ENCODE measurements around the gene SUFU.

SUFU gene

DNA sequence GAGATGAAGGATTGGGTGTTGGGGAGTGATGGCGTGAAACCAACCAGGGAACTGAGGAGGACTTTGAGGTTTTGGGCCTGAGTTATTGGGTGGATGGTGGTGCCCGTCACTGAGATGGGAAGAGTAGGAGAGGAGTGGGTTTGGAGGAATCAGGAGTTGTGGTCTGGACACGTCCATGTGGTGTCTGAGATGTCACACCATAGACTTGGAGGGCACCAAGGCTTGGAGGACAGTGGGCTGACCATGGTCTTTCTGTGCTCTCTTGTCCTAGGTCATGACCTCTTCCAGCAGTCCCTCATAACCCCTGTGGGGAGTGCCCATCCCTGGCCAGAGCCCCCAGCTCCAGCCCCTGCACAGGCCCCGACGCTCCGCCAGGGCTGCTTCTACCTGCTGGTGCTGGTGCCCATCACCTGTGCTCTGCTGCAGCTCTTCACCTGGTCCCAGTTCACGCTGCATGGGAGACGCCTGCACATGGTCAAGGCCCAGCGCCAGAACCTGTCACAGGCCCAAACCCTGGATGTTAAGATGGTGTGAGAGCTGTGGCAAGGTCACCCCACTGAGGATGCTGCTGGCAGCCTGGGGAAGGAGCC, 28.2 kb upstream of the SUFU start:
- no peak for ATAC-seq (ENCODE audit: insufficient read depth, low read depth)

DNA sequence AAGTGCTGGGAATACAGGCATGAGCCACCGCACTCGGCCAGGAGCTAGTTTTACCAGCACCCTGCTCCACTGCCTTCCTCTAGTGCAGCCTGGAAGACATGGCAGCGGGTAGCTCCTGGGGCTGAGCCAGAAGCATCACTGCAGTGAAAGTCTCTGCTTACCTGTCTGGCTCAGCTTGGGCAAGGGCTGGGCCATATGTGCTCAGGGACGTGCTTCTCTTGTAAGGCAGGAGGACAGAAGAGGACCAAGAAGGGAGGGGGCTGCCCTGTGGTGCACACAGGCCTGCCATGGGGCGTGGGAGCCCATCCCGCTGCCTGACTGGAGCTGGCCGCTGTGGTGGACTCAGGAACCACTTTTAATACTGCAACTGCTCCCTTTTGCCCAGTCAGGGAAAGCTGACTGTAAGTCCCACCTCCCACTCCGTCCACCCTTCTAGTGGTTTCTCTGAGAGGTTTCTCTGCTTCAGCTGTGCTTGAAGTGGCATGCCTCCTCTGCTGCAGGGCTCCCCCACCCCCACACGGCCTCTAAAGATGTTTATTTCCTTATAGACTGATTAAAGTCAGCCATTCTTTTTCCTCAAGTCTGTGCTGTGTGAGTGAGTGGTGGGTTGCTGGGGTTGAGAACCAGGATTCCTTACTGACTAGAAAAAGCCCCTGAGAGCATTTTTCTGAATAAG, 27.2 kb upstream of the SUFU start:
- H4K20me1 ChIP-seq (ENCODE audit: insufficient read depth, low read length) = peaks cover 19% of the 10 kb centered on the region
- no peak overlapping the region for H3K4me3 ChIP-seq (ENCODE audit: low read depth in 1 of 2, low read length in 2 of 2)
- TF ChIP-seq, protein P1, sequence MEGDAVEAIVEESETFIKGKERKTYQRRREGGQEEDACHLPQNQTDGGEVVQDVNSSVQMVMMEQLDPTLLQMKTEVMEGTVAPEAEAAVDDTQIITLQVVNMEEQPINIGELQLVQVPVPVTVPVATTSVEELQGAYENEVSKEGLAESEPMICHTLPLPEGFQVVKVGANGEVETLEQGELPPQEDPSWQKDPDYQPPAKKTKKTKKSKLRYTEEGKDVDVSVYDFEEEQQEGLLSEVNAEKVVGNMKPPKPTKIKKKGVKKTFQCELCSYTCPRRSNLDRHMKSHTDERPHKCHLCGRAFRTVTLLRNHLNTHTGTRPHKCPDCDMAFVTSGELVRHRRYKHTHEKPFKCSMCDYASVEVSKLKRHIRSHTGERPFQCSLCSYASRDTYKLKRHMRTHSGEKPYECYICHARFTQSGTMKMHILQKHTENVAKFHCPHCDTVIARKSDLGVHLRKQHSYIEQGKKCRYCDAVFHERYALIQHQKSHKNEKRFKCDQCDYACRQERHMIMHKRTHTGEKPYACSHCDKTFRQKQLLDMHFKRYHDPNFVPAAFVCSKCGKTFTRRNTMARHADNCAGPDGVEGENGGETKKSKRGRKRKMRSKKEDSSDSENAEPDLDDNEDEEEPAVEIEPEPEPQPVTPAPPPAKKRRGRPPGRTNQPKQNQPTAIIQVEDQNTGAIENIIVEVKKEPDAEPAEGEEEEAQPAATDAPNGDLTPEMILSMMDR (IDR thresholded peaks at IDR 0.05; ENCODE audit: borderline replicate concordance, extremely low read depth, low read length, poor library complexity, severe bottlenecking) = no peak
- TF ChIP-seq EZH2 (IDR thresholded peaks at IDR 0.05; ENCODE audit: borderline replicate concordance, low read depth, low read length, severe bottlenecking) = no peak
- H2AFZ ChIP-seq (ENCODE audit: low read depth, low read length) = no peak overlapping the region
- no peak for DNase-seq
- H3K36me3 ChIP-seq (ENCODE audit: insufficient read depth, low read length) = peaks cover 52% of the 10 kb centered on the region
- H3K9me3 ChIP-seq (ENCODE audit: insufficient read depth, low read length, severe bottlenecking) = no peaks in the 10 kb centered on the region
- no peak overlapping the region for H3K9ac ChIP-seq (ENCODE audit: low read depth, low read length)
- H3K4me1 ChIP-seq (ENCODE audit: insufficient read depth, low read length) = no peaks in the 10 kb centered on the region
- no peaks in the 10 kb centered on the region for H3K27me3 ChIP-seq (ENCODE audit: insufficient read depth, low read length, poor library complexity)
- H3K27ac ChIP-seq (ENCODE audit: low read length) = no peak overlapping the region
- H3K79me2 ChIP-seq (ENCODE audit: insufficient read depth, low read length) = no peaks in the 10 kb centered on the region
- no peak overlapping the region for H3K4me2 ChIP-seq (ENCODE audit: insufficient read depth, low read length)
- no peak for ATAC-seq (ENCODE audit: insufficient read depth, low read depth)

More for the DNA sequence above, 28.2 kb upstream of the SUFU start:
- Histone ChIP-seq H3K9ac (ENCODE audit: low read depth, low read length) (no peak overlapping the region), H2AFZ (ENCODE audit: low read depth, low read length) (no peak overlapping the region), H3K27ac (ENCODE audit: low read length) (no peak overlapping the region), H3K4me1 (ENCODE audit: insufficient read depth, low read length) (no peaks in the 10 kb centered on the region), H3K79me2 (ENCODE audit: insufficient read depth, low read length) (no peaks in the 10 kb centered on the region), H3K9me3 (ENCODE audit: insufficient read depth, low read length, severe bottlenecking) (no peaks in the 10 kb centered on the region), H4K20me1 (ENCODE audit: insufficient read depth, low read length) (peaks cover 12% of the 10 kb centered on the region), H3K4me2 (ENCODE audit: insufficient read depth, low read length) (no peak overlapping the region), H3K36me3 (ENCODE audit: insufficient read depth, low read length) (peaks cover 45% of the 10 kb centered on the region), H3K4me3 (ENCODE audit: low read depth in 1 of 2, low read length in 2 of 2) (no peak overlapping the region), H3K27me3 (ENCODE audit: insufficient read depth, low read length, poor library complexity) (no peaks in the 10 kb centered on the region)
- no peak for TF ChIP-seq EZH2 (IDR thresholded peaks at IDR 0.05; ENCODE audit: borderline replicate concordance, low read depth, low read length, severe bottlenecking)
- TF ChIP-seq, protein P1 (IDR thresholded peaks at IDR 0.05; ENCODE audit: borderline replicate concordance, extremely low read depth, low read length, poor library complexity, severe bottlenecking) = no peak
- no peak for DNase-seq

DNA sequence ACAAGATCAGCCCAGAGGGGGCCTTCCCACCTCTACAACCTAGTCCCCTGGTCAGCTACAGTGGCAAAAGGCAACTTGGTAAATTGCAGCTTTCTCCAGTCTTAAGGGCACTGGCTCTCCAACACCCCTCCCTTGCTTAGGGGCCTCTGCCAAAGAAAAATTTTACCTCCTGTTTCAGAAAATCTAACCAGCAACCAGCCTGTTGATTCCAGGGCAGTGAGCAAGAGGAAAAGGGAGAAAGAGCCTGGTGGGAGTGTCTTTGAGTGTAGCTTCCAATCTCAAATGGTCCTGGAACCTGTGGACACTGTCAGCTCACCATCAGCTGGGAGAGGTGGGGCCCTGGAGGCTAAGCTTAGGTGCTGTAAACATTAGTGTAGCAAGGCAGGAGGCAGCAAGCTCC, 24.1 kb upstream of the SUFU start:
- no peak overlapping the region for H3K4me3 ChIP-seq (ENCODE audit: low read depth in 1 of 2, low read length in 2 of 2)
- peaks cover 77% of the 10 kb centered on the region for H3K36me3 ChIP-seq (ENCODE audit: insufficient read depth, low read length)
- DNase-seq = no peak
- no peak overlapping the region for H2AFZ ChIP-seq (ENCODE audit: low read depth, low read length)
- peaks cover 30% of the 10 kb centered on the region for H4K20me1 ChIP-seq (ENCODE audit: insufficient read depth, low read length)
- H3K9ac ChIP-seq (ENCODE audit: low read depth, low read length) = no peak overlapping the region
- H3K9me3 ChIP-seq (ENCODE audit: insufficient read depth, low read length, severe bottlenecking) = no peaks in the 10 kb centered on the region
- H3K4me1 ChIP-seq (ENCODE audit: insufficient read depth, low read length) = no peaks in the 10 kb centered on the region
- no peak overlapping the region for H3K4me2 ChIP-seq (ENCODE audit: insufficient read depth, low read length)
- H3K79me2 ChIP-seq (ENCODE audit: insufficient read depth, low read length) = no peaks in the 10 kb centered on the region
- no peak for TF ChIP-seq EZH2 (IDR thresholded peaks at IDR 0.05; ENCODE audit: borderline replicate concordance, low read depth, low read length, severe bottlenecking)
- TF ChIP-seq, protein P1 (IDR thresholded peaks at IDR 0.05; ENCODE audit: borderline replicate concordance, extremely low read depth, low read length, poor library complexity, severe bottlenecking) = no peak
- no peak for ATAC-seq (ENCODE audit: insufficient read depth, low read depth)
- H3K27ac ChIP-seq (ENCODE audit: low read length) = no peak overlapping the region
- no peaks in the 10 kb centered on the region for H3K27me3 ChIP-seq (ENCODE audit: insufficient read depth, low read length, poor library complexity)
